ENCODE data around the gene KLHDC7A. TPM values are rescaled to one million over a fixed set of nuclear protein-coding genes. Genes with fewer than 3 reads are reported as not detected.

The KLHDC7A gene
- total and polyA plus RNA-seq, 4 donors, result not detected

GRCh38 chr1:18494304-18494703 is 13.6 kb downstream of the KLHDC7A start:
- Histone ChIP-seq H3K9me3 (ENCODE audit: control insufficient read depth, low read length) (peaks cover 4% of the 10 kb centered on the region), H3K27me3 (ENCODE audit: control insufficient read depth in 1 of 2, insufficient read depth in 2 of 2, low read length in 1 of 2) (no peaks in the 10 kb centered on the region), H3K4me3 (ENCODE audit: low read length in 2 of 2) (no peak overlapping the region), H3K27ac (ENCODE audit: low read depth in 1 of 2, low read length in 2 of 2) (no peak overlapping the region), H3K36me3 (ENCODE audit: control insufficient read depth in 1 of 2, insufficient read depth in 2 of 2, low read length in 1 of 2) (no peaks in the 10 kb centered on the region), H3K4me1 (ENCODE audit: control insufficient read depth in 1 of 2, insufficient read depth in 2 of 2, low read length in 2 of 2) (no peaks in the 10 kb centered on the region)
- 72 to 74% methylated on average over 3 of the region's 3 CpGs for WGBS, 2 donors
- DNase-seq (no peak), ATAC-seq (ENCODE audit: low FRiP score) (no peak)
- intact Hi-C loops (cut with DNase I), result no loop called here

GRCh38 chr1:18495635-18496034 is 14.9 kb downstream of the KLHDC7A start:
- H3K36me3 ChIP-seq (ENCODE audit: control insufficient read depth in 1 of 2, insufficient read depth in 2 of 2, low read length in 1 of 2), result no peaks in the 10 kb centered on the region
- DNase-seq, result no peak

GRCh38 chr1:18496056-18496455 is 15.3 kb downstream of the KLHDC7A start:
- no peaks in the 10 kb centered on the region for H3K27me3 ChIP-seq (ENCODE audit: control insufficient read depth in 1 of 2, insufficient read depth in 2 of 2, low read length in 1 of 2)
- H3K27ac ChIP-seq (ENCODE audit: low read depth in 1 of 2, low read length in 2 of 2), result no peak overlapping the region
- 74 to 88% methylated on average over 1 of the region's 1 CpG for WGBS, 2 donors
- no peak overlapping the region for H3K4me3 ChIP-seq (ENCODE audit: low read length in 2 of 2)
- ATAC-seq (ENCODE audit: low FRiP score) (no peak), DNase-seq (no peak)
- H3K9me3 ChIP-seq (ENCODE audit: control insufficient read depth, low read length), result no peaks in the 10 kb centered on the region
- H3K4me1 ChIP-seq (ENCODE audit: control insufficient read depth in 1 of 2, insufficient read depth in 2 of 2, low read length in 2 of 2), result no peaks in the 10 kb centered on the region
- intact Hi-C loops (cut with DNase I), result no loop called here
- H3K36me3 ChIP-seq (ENCODE audit: control insufficient read depth in 1 of 2, insufficient read depth in 2 of 2, low read length in 1 of 2), result no peaks in the 10 kb centered on the region

More at GRCh38 chr1:18495635-18496034, 14.9 kb downstream of the KLHDC7A start:
- intact Hi-C loops (cut with DNase I), result no loop called here
- no peaks in the 10 kb centered on the region for H3K27me3 ChIP-seq (ENCODE audit: control insufficient read depth in 1 of 2, insufficient read depth in 2 of 2, low read length in 1 of 2)
- H3K4me3 ChIP-seq (ENCODE audit: low read length in 2 of 2), result no peak overlapping the region
- no peak for ATAC-seq (ENCODE audit: low FRiP score)
- H3K9me3 ChIP-seq (ENCODE audit: control insufficient read depth, low read length), result no peaks in the 10 kb centered on the region
- whole genome bisulfite sequencing, 2 donors, result 76 to 81% methylated on average over 5 of the region's 5 CpGs
- no peaks in the 10 kb centered on the region for H3K4me1 ChIP-seq (ENCODE audit: control insufficient read depth in 1 of 2, insufficient read depth in 2 of 2, low read length in 2 of 2)
- no peak overlapping the region for H3K27ac ChIP-seq (ENCODE audit: low read depth in 1 of 2, low read length in 2 of 2)

GRCh38 chr1:18496497-18497235 is 15.9 kb downstream of the KLHDC7A start:
- Histone ChIP-seq H3K9me3 (ENCODE audit: control insufficient read depth, low read length) (no peaks in the 10 kb centered on the region), H3K27me3 (ENCODE audit: control insufficient read depth in 1 of 2, insufficient read depth in 2 of 2, low read length in 1 of 2) (no peaks in the 10 kb centered on the region), H3K36me3 (ENCODE audit: control insufficient read depth in 1 of 2, insufficient read depth in 2 of 2, low read length in 1 of 2) (no peaks in the 10 kb centered on the region), H3K27ac (ENCODE audit: low read depth in 1 of 2, low read length in 2 of 2) (no peak overlapping the region), H3K4me1 (ENCODE audit: control insufficient read depth in 1 of 2, insufficient read depth in 2 of 2, low read length in 2 of 2) (no peaks in the 10 kb centered on the region), H3K4me3 (ENCODE audit: low read length in 2 of 2) (no peak overlapping the region)
- intact Hi-C loops (cut with DNase I), result no loop called here
- WGBS, 2 donors, result 85 to 86% methylated on average over 8 of the region's 8 CpGs
- ATAC-seq (ENCODE audit: low FRiP score) (no peak), DNase-seq (no peak)

- no peaks in the 10 kb centered on the region for H3K27me3 ChIP-seq (ENCODE audit: control insufficient read depth in 1 of 2, insufficient read depth in 2 of 2, low read length in 1 of 2)
These were observed 21.1 kb downstream of the KLHDC7A start for GRCh38 chr1:18501833-18502232.

GRCh38 chr1:18504609-18505008 is 23.9 kb downstream of the KLHDC7A start:
- ATAC-seq (ENCODE audit: low FRiP score), result no peak
- intact Hi-C loops (cut with DNase I), result no loop called here
- no peaks in the 10 kb centered on the region for H3K4me1 ChIP-seq (ENCODE audit: control insufficient read depth in 1 of 2, insufficient read depth in 2 of 2, low read length in 2 of 2)
- no peak overlapping the region for H3K27ac ChIP-seq (ENCODE audit: low read depth in 1 of 2, low read length in 2 of 2)
- no peak overlapping the region for H3K4me3 ChIP-seq (ENCODE audit: low read length in 2 of 2)
- WGBS, 2 donors, result 66 to 68% methylated on average over 3 of the region's 3 CpGs
- peaks cover 2% of the 10 kb centered on the region for H3K9me3 ChIP-seq (ENCODE audit: control insufficient read depth, low read length)
- H3K36me3 ChIP-seq (ENCODE audit: control insufficient read depth in 1 of 2, insufficient read depth in 2 of 2, low read length in 1 of 2), result no peaks in the 10 kb centered on the region
- H3K27me3 ChIP-seq (ENCODE audit: control insufficient read depth in 1 of 2, insufficient read depth in 2 of 2, low read length in 1 of 2), result no peaks in the 10 kb centered on the region
- DNase-seq, result no peak

More at GRCh38 chr1:18501833-18502232, 21.1 kb downstream of the KLHDC7A start:
- Histone ChIP-seq H3K27ac (ENCODE audit: low read depth in 1 of 2, low read length in 2 of 2) (no peak overlapping the region), H3K36me3 (ENCODE audit: control insufficient read depth in 1 of 2, insufficient read depth in 2 of 2, low read length in 1 of 2) (no peaks in the 10 kb centered on the region), H3K9me3 (ENCODE audit: control insufficient read depth, low read length) (no peaks in the 10 kb centered on the region), H3K4me3 (ENCODE audit: low read length in 2 of 2) (no peak overlapping the region), H3K4me1 (ENCODE audit: control insufficient read depth in 1 of 2, insufficient read depth in 2 of 2, low read length in 2 of 2) (no peaks in the 10 kb centered on the region)
- intact Hi-C loops (cut with DNase I), result no loop called here
- no peak for ATAC-seq (ENCODE audit: low FRiP score)
- no peak for DNase-seq
- WGBS, 2 donors, result 88 to 92% methylated on average over 4 of the region's 4 CpGs

GRCh38 chr1:18505666-18506065 is 24.9 kb downstream of the KLHDC7A start:
- no peak for ATAC-seq (ENCODE audit: low FRiP score)
- Histone ChIP-seq H3K4me1 (ENCODE audit: control insufficient read depth in 1 of 2, insufficient read depth in 2 of 2, low read length in 2 of 2) (no peaks in the 10 kb centered on the region), H3K9me3 (ENCODE audit: control insufficient read depth, low read length) (peaks cover 2% of the 10 kb centered on the region), H3K27me3 (ENCODE audit: control insufficient read depth in 1 of 2, insufficient read depth in 2 of 2, low read length in 1 of 2) (no peaks in the 10 kb centered on the region), H3K27ac (ENCODE audit: low read depth in 1 of 2, low read length in 2 of 2) (no peak overlapping the region), H3K4me3 (ENCODE audit: low read length in 2 of 2) (no peak overlapping the region), H3K36me3 (ENCODE audit: control insufficient read depth in 1 of 2, insufficient read depth in 2 of 2, low read length in 1 of 2) (no peaks in the 10 kb centered on the region)
- intact Hi-C loops (cut with DNase I), result no loop called here
- DNase-seq, result no peak

- WGBS, 2 donors, result 85 to 88% methylated on average over 1 of the region's 1 CpG
- no peaks in the 10 kb centered on the region for H3K4me1 ChIP-seq (ENCODE audit: control insufficient read depth in 1 of 2, insufficient read depth in 2 of 2, low read length in 2 of 2)
- no peak overlapping the region for H3K27ac ChIP-seq (ENCODE audit: low read depth in 1 of 2, low read length in 2 of 2)
- no peak overlapping the region for H3K4me3 ChIP-seq (ENCODE audit: low read length in 2 of 2)
- H3K36me3 ChIP-seq (ENCODE audit: control insufficient read depth in 1 of 2, insufficient read depth in 2 of 2, low read length in 1 of 2), result no peaks in the 10 kb centered on the region
- ATAC-seq (ENCODE audit: low FRiP score) (no peak), DNase-seq (no peak)
- peaks cover 3% of the 10 kb centered on the region for H3K9me3 ChIP-seq (ENCODE audit: control insufficient read depth, low read length)
- intact Hi-C loops (cut with DNase I), result no loop called here
- no peaks in the 10 kb centered on the region for H3K27me3 ChIP-seq (ENCODE audit: control insufficient read depth in 1 of 2, insufficient read depth in 2 of 2, low read length in 1 of 2)
These were observed 27.4 kb downstream of the KLHDC7A start for GRCh38 chr1:18508084-18508483.

- H3K27ac ChIP-seq (ENCODE audit: low read depth in 1 of 2, low read length in 2 of 2), result no peak overlapping the region
- no peak for ATAC-seq (ENCODE audit: low FRiP score)
- H3K27me3 ChIP-seq (ENCODE audit: control insufficient read depth in 1 of 2, insufficient read depth in 2 of 2, low read length in 1 of 2), result no peaks in the 10 kb centered on the region
- intact Hi-C loops (cut with DNase I), result no loop called here
- no peak overlapping the region for H3K4me3 ChIP-seq (ENCODE audit: low read length in 2 of 2)
- H3K4me1 ChIP-seq (ENCODE audit: control insufficient read depth in 1 of 2, insufficient read depth in 2 of 2, low read length in 2 of 2), result no peaks in the 10 kb centered on the region
- no peak for DNase-seq
- H3K36me3 ChIP-seq (ENCODE audit: control insufficient read depth in 1 of 2, insufficient read depth in 2 of 2, low read length in 1 of 2), result no peaks in the 10 kb centered on the region
- WGBS, 2 donors, result 84 to 86% methylated on average over 5 of the region's 5 CpGs
- peaks cover 7% of the 10 kb centered on the region for H3K9me3 ChIP-seq (ENCODE audit: control insufficient read depth, low read length)
These were observed 30.6 kb downstream of the KLHDC7A start for GRCh38 chr1:18511149-18511873.

All from aorta (tissue), 5 donors.